WTC11 (cell line): ENCODE measurements around the gene CRTAP.

ENCODE experiments used
- ATF2 ChIP-seq: sonication (generic); formaldehyde crosslinking; IDR thresholded peaks from 2 replicates; pipeline ENCODE4 v1.8.1; 2022; ENCODE audit warnings: low read depth, missing genetic modification reagents, borderline replicate concordance
- CBFB ChIP-seq: sonication (generic); formaldehyde crosslinking; IDR thresholded peaks from 2 replicates; pipeline ENCODE4 v1.8.1; 2022; ENCODE audit warnings: mild to moderate bottlenecking, low read depth, missing genetic modification reagents
- JUN ChIP-seq: sonication (generic); formaldehyde crosslinking; IDR thresholded peaks from 2 replicates; pipeline ENCODE4 v1.8.0; 2023; ENCODE audit warnings: mild to moderate bottlenecking, missing genetic modification reagents
- NR2C2 ChIP-seq: sonication (generic); formaldehyde crosslinking; IDR thresholded peaks from 2 replicates; pipeline ENCODE4 v1.8.0; 2022; ENCODE audit warnings: mild to moderate bottlenecking, missing genetic modification reagents
- SMAD3 ChIP-seq: sonication (generic); formaldehyde crosslinking; IDR thresholded peaks from 2 replicates; pipeline ENCODE4 v1.8.0; 2022; ENCODE audit warnings: missing genetic modification reagents, mild to moderate bottlenecking, borderline replicate concordance
- TEAD4 ChIP-seq: sonication (generic); formaldehyde crosslinking; IDR thresholded peaks from 2 replicates; pipeline ENCODE4 v1.8.0; 2022; ENCODE audit warnings: mild to moderate bottlenecking, missing genetic modification reagents
- ZBTB21 ChIP-seq: sonication (generic); formaldehyde crosslinking; IDR thresholded peaks from 2 replicates; pipeline ENCODE4 v1.8.1; 2023; ENCODE audit warnings: mild to moderate bottlenecking, missing genetic modification reagents, borderline replicate concordance
- ZNF416 ChIP-seq: fragments of 250-450 bp; sonication (Bioruptor Pico); IDR thresholded peaks from 2 replicates; pipeline ENCODE4 v1.9.0; 2021; ENCODE audit warnings: mild to moderate bottlenecking, inconsistent platforms
- TF ChIP-seq, protein P1 (sequence below): fragments of 200-600 bp; IDR thresholded peaks from 2 replicates; pipeline ENCODE4 v1.8.0; 2022; ENCODE audit warnings: antibody characterized with exemption
- TF ChIP-seq, protein P2 (sequence below): sonication (generic); formaldehyde crosslinking; IDR thresholded peaks from 2 replicates; pipeline ENCODE4 v1.8.1; 2023; ENCODE audit warnings: mild to moderate bottlenecking, missing genetic modification reagents, moderate library complexity

DNA sequence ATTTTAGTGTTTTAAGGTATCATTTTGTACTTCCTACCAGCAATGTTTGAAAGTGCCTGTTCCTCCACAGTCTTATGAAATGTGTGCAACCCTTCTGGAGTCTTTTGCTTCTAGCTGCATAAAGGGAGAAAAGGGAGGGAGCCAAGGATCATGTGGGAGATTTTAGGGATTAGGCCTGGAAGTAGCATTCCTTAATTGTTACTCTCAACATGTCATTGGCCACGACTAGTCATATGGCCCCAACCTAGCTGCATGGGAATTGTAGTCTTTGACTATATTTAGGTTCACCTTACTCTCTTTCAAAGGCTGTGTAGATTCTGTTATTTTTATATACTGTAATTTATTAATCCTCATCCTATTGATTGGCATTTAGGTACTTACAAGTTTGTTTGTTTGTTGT lies 14.9 kb downstream of the CRTAP start:
- no peak for TF ChIP-seq TEAD4 (CRISPR knock-in tag)
- TF ChIP-seq ZNF416 (CRISPR knock-in tag), result no peak
- no peak for TF ChIP-seq NR2C2 (CRISPR knock-in tag)
- TF ChIP-seq, protein P1, sequence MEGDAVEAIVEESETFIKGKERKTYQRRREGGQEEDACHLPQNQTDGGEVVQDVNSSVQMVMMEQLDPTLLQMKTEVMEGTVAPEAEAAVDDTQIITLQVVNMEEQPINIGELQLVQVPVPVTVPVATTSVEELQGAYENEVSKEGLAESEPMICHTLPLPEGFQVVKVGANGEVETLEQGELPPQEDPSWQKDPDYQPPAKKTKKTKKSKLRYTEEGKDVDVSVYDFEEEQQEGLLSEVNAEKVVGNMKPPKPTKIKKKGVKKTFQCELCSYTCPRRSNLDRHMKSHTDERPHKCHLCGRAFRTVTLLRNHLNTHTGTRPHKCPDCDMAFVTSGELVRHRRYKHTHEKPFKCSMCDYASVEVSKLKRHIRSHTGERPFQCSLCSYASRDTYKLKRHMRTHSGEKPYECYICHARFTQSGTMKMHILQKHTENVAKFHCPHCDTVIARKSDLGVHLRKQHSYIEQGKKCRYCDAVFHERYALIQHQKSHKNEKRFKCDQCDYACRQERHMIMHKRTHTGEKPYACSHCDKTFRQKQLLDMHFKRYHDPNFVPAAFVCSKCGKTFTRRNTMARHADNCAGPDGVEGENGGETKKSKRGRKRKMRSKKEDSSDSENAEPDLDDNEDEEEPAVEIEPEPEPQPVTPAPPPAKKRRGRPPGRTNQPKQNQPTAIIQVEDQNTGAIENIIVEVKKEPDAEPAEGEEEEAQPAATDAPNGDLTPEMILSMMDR, result no peak
- TF ChIP-seq, protein P2, sequence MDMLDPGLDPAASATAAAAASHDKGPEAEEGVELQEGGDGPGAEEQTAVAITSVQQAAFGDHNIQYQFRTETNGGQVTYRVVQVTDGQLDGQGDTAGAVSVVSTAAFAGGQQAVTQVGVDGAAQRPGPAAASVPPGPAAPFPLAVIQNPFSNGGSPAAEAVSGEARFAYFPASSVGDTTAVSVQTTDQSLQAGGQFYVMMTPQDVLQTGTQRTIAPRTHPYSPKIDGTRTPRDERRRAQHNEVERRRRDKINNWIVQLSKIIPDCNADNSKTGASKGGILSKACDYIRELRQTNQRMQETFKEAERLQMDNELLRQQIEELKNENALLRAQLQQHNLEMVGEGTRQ (CRISPR knock-in tag), result peak; percentile 89
- no peak for TF ChIP-seq ATF2 (CRISPR knock-in tag)
- no peak for TF ChIP-seq JUN (CRISPR knock-in tag)
- TF ChIP-seq SMAD3 (CRISPR knock-in tag), result no peak
- no peak for TF ChIP-seq CBFB
- TF ChIP-seq ZBTB21 (CRISPR knock-in tag), result no peak
